ENCODE results near the gene FXYD5.
A peak's percentile ranks its signal among the peaks of the same experiment; 100 is the strongest.

Gene FXYD5

DNA sequence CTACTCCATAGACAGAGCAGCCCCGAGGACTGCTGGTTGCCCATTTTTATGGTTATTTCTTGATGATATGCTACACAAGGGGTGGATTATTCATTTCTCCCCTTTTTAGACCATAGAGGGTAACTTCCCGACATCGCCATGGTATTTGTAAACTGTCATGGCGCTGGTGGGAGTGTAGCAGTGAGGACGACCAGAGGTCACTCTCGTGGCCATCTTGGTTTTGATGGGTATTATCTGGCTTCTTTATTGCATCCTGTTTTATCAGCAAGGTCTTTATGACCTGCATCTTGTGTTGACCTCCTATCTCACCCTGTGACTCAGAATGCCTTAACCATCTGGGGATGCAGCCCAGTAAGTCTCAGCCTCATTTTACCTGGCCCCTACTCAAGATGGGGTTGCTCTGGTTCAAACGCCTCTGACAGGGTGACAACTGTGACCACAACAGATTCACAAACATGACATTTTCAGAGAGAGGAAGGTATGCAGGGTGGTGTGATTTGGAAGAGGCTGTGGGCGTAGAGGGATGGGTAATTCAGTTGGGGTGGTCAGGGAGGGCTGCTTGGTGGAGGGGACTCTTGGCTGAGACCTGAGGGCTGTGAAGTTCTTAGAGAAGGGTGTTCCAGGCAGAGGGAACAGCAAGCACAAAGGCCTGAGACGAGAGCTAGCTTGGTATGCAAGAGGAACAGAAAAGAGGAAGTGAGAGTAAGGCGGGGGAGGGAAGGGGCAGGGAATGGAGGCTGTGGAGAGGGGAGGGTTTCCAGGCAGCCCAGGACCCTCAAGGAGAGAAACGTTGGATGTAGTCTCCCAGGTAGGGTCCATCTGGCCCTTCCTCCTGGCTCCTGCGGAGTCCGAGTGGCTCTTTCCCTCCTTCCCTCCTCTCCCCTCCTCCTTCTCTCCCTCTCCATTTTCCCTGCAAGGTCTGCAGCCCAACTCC, 50.5 kb downstream of the FXYD5 start:
- H3K4me3 ChIP-seq (ENCODE audit: low read length) = no peak overlapping the region
- no peak for DNase-seq (ENCODE audit: low read depth, low spot score)

DNA sequence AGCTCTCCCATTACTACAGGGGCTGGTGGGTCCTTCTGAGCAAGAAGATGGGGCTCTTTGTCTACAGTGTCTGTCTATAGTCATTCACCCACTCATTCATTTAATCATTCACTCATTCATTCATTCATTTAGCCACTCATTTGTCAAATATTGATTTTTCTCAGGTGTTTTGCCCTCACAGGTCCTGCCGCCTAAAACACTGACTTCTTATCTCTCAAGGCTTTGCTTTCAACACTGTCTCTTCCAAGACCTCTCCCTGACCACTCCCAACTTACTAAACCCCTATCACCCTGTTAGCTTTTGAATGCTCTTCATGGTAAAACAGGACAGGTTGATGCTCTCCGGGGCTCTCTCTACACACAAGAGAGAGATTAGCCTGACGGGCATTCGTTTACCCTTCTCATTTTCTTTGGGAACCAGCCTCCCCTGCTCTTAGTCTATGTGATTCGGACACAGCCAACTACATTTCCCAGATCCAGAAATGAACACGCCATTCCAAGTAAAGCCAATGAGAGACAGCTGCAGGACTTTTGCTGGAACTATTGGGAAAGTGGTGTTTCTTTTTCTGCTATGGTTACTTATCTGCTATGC, 51.3 kb downstream of the FXYD5 start:
- no peak overlapping the region for H3K4me3 ChIP-seq (ENCODE audit: low read length)
- no peak for DNase-seq (ENCODE audit: low read depth, low spot score)

DNA sequence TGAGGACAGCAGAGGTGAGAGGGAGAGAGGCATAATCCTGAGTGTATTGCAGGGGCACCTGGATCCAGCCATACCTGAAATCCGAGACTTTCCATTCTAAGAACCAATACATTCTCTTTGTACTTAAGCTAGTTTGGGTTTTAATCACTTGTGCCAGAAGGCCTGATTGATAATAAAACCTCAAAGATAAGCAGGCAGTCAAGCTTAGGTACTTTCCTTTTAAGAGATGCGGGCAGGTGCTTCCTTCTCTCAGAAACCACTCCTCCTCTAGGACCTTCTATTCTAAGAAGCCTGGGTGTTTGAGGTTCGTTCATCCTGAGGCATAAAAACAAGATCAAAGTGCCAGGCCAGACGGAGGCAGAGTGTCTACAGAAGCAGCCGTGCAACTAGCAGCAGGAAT, 51.8 kb downstream of the FXYD5 start:
- no peak overlapping the region for H3K4me3 ChIP-seq (ENCODE audit: low read length)
- DNase-seq (ENCODE audit: low read depth, low spot score) = peak; percentile 97

DNA sequence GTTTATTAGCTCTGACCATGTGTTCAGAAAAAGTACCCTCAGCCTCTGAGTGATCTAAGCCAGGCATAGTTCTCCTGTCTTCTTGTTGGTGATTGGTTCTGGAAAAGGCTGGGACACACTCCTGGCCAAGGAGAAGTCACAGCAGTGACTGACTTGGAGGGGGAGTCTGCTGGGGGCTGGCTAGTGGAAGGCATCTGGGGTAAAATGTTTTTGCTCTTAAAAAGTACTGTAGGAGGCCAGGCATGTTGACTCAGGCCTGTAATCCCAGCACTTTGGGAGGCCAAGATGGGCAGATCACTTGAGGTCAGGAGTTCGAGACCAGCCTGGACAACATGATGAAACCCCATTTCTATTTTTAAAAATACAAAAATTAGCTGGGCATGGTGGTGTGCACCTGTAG, 52.3 kb downstream of the FXYD5 start:
- H3K4me3 ChIP-seq (ENCODE audit: low read length) = no peak overlapping the region
- DNase-seq (ENCODE audit: low read depth, low spot score) = no peak

DNA sequence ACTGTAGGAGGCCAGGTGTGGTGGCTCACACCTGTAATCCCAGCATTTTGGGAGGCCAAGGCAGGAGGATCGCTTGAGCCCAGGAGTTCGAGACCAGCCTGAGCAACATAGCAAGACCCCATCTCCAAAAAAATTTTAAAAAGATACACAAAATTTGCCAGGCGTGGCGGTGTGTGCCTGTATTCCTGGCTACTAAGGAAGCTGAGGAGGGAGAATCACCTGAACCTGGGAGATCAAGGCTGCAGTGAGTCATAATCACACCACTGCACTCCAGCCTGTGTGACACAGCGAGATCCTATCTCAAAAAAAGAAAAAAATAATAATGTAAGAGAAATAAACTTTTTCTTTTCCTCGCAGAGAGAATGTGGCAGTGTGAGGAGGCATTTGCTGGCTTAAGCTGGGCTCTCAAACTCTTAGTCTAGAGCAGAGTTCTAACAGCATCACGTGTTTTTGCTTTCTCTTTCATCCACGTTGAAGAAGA, 52.9 kb downstream of the FXYD5 start:
- no peak for DNase-seq (ENCODE audit: low read depth, low spot score)
- no peak overlapping the region for H3K4me3 ChIP-seq (ENCODE audit: low read length)

DNA sequence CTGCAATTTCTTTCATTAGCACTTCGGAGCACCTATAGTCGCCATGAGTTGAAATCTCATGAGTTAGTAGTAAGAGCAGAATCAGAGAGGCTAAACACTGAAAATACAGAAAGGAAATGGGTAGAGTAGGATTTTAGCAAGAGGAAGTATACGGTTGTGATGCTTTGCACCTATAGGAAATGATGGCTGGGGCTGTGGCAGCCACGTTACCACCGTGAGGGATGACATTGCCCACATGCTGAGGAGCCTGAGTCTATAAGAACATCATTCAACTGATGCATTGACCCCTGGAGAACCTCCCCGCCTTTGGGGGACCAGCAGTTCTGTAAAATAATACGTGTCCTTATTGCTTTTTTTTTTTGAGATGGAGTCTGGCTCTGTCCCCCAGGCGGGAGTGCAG, 53.6 kb downstream of the FXYD5 start:
- no peak overlapping the region for H3K4me3 ChIP-seq (ENCODE audit: low read length)
- DNase-seq (ENCODE audit: low read depth, low spot score) = no peak

DNA sequence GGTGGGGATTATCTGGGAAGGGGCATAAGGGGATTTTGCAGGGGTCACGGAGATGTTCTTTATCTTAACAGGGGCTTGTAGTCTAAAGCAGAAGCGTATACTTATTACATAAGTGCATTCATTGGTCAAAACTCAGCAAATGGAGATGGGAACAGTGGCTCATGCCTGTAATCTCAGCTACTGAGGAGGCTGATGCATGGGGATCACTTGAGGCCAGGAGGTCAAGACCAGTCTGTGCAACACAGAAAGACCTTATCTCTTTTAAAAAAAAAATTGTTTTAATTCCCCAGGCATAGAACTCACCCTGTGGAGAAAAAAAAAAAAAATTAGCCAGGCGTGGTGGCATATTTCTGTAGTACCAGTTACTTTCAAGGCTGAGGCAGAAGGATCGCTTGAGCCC, 55.1 kb downstream of the FXYD5 start:
- no peak for DNase-seq (ENCODE audit: low read depth, low spot score)
- H3K4me3 ChIP-seq (ENCODE audit: low read length) = no peak overlapping the region

DNA sequence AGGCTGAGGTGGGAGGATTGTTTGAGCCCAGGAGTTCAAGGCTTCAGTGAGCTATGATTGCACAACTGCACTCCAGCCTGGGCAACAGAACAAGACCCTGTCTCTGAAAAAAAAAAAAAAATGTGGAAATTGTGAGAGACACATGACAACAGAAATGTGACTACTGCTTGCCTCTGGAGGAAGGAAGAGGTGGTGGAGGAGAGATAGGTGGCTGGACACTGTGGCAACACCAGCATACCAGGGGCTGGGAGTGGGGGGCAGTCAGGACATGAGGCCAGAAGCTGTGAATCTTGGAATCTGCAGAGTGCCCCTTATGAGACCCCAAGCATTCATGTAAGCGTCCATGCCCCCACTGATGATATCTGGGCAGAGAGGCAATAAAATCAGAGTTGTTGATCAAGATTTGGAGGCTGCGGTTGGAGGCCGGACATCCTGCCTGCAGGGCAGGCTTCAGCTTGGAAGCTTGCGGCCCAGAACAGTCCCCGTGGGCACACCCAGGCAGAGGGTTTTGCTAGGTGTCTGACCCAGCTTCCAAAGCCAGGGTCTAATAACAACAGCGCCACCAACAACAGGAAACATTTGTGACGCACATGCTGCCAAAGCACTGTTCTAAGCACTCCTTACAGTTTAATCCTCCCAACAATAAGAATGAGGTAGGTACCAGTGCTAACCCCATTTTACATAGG, 57.2 kb downstream of the FXYD5 start:
- no peak for DNase-seq (ENCODE audit: low read depth, low spot score)
- no peak overlapping the region for H3K4me3 ChIP-seq (ENCODE audit: low read length)

DNA sequence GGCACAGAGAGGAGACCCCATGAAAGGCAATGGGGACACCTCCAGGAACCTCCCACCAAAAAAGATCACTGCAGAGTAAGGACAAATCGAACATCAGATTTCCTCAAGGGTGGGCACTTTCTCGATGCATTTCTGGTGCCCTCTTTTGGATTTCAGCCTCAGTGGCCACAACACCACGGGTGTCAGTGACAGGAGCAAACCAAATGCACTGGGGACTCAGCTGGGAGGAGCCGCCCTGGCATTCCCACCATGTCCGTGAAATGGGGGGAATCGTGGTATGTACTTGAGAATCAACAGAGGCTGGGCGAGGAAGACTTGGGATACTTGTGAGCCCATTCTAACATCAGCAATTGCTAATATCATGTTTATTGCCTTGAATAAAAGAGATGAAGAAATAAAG, 57.7 kb downstream of the FXYD5 start:
- no peak for DNase-seq (ENCODE audit: low read depth, low spot score)

DNA sequence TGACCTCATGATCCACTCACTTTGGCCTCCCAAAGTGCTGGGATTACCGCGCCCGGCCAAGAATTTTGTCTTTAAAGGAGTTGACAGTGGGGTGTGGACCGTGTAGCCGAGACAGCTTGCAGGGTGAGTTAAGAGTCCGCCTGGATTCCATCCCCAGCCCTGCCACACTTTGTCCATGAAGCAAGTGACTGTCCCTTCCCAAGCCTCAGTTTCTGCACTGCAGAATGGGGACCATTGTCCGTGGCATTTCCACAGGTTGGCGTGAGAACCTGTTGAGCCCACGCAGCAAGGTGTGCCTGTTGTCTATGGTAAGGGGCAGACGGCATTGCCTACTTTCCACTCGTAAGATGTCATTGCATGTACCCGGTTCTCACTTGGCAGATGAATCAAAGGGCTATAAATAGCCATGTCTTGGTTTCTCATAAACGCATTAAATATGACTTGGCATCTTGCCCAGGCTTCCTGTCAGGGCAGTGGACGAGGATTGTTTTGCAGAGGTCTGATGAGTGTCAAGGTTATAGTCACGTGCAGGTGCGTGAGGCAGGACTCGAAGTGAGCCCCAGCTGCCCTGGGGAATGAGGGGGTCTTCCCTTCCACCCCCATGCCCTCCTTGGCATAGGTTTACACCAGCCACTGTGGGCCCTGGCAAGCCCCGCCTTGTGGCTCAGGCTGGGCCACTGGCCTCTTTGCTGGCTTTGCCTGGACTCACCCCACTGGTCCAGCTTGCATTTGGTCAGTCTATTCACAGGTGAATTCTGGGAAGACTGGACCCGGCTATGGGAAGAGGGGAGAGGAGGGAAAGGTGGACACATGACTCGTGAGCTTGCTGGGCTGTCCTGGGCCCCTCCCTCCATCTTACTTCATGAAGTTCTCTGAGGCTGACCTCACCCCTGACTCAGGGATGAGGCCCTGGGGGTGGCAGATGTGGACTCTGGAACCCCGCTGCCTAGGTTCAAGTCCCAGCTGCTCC, 59.4 kb downstream of the FXYD5 start:
- DNase-seq (ENCODE audit: low read depth, low spot score) = peak; percentile 84
- H3K4me3 ChIP-seq (ENCODE audit: low read length) = no peak overlapping the region

More for the DNA sequence above, 57.7 kb downstream of the FXYD5 start:
- H3K4me3 ChIP-seq (ENCODE audit: low read length) = no peak overlapping the region

DNA sequence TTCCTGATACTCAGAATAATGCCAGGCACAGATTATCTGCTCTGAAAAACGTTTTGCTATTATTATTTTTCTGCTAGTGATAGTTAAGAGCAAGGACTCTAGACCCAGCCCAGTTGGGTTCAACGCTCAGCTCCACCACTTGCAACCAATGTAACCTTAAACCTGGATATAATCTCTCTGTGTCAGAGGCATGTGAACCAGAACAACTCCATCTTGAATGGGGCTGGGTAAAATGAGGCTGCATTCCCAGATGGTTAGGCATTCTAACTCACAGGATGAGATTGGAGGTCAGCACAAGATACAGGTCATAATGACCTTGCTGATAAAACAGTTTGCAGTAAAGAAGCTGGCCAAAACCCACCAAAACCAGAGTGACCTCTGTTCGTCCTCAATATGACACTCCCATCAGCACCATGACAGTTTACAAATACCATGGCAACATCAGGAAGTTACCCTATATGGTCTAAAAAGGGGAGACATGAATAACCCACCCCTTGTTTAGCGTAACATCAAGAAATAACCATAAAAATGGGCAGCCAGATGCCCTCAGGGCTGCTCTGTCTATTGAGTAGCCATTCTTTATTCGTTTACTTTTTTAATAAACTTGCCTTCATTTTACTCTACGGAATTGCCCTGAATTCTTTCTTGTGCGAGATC, 60.4 kb downstream of the FXYD5 start:
- no peak for DNase-seq (ENCODE audit: low read depth, low spot score)
- H3K4me3 ChIP-seq (ENCODE audit: low read length) = no peak overlapping the region

DNA sequence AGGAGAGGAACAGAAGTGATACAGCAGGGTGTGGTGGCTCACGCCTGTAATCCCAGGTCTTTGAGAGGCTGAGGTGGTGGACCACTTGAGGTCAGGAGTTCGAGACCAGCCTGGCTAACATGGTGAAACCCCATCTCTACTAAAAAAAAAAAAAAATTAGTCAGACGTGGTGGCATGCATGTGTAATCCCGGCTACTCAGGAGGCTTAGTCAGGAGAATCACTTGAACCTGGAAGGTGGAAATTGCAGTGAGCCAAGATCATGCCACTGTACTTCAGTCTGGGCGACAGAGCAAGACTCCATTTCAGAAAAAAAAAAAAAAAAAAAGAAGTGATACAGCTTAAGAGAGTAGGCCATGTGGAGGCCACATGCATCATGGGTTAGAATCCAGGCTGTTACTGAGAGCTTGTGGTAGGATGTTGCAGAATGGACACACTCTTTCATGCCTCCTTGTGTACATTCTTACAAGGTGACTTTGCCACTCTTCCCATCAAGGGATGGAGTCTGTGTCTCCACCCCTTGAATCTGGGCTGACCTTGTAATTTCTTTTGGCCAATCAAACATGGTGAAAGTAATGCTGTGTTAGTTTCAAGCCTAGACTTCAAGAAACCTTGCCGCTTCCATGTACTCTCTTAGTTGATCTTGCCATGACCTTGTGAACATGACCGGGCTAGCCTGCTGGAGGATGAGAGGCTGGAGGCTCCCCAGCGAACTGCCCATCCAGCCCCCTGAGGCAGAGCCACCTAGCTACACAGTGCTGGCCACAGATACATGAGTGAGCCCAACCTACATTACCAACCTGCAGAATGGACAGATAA, 61.7 kb downstream of the FXYD5 start:
- H3K4me3 ChIP-seq (ENCODE audit: low read length) = no peak overlapping the region
- no peak for DNase-seq (ENCODE audit: low read depth, low spot score)

DNA sequence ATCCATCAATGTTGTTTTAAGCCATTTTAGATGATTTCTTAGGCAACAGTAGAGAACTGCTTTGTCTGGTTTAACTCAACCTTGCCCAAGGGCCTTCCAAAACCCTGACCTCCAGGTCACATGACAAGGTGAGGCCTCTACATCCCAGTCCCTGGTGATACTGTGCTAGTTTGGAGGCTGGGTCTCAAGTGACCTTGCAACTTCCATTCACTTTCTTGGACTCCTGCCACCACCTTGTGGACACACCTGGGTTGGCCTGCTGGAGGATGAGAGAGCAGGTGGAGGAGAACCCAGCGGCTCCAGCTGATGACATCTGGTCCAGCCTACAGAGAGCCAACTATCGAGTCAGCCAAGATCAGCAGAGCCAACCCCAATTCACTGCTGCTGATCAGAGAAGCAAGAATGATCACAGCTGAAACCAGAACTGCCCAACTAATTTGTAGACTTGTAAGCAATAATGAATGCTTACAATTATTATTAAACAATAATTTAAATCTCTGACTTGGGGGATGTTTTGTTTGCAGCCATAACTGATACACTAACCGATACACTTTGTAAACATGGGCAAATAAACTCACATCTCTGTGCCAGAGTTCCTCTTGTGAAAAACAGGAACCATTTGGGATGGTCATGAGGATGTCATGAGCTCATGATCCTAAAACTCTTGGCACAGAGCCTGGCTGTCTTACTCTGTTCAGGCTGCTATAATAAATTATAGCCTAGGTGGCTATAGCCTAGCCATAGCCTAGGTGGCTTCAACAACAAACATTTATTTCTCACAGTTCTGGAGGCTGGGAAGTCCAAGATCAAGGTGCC, 62.5 kb downstream of the FXYD5 start:
- DNase-seq (ENCODE audit: low read depth, low spot score) = no peak

DNA sequence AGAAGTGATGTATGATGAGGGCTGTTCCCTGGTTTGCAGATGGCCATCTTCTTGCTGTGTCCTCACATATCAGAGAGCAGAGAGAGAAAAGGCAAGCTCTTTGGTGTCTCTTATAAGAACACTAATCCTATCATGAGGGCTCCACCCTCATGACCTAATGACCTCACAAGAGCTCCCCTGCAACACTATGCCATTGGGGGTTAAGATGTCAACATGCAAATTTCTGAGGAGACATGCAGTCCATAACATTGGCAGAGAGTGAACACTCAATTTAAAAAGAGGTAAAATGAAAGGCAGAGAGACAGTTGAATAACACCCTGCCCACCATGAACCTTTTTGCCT, 63.1 kb downstream of the FXYD5 start:
- no peak overlapping the region for H3K4me3 ChIP-seq (ENCODE audit: low read length)
- DNase-seq (ENCODE audit: low read depth, low spot score) = no peak

More for the DNA sequence above, 62.5 kb downstream of the FXYD5 start:
- no peak overlapping the region for H3K4me3 ChIP-seq (ENCODE audit: low read length)

DNA sequence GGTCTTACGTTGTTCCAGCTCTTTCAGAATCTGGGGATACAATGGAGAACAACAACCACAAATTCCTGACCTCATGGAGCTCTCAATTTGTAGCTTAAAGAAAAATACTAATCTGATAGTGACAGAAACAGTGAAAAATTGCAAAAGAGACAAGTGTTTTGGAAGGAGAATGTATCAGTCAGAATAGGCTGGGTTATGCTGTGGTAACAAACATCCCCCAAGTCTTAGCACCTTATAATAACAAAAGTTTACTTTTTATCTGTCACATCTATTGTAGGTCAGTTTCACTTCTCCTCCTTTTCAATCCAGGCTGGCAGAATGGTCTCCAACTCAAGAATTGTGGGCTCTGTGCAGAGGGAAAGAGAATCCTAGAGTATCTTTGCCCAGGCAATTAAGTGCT, 64.5 kb downstream of the FXYD5 start:
- H3K4me3 ChIP-seq (ENCODE audit: low read length) = no peak overlapping the region
- no peak for DNase-seq (ENCODE audit: low read depth, low spot score)
